Sciatic nerve (tissue), 2 donors: ENCODE data around the gene NME7. TPM values are rescaled to one million over a fixed set of nuclear protein-coding genes. Genes with fewer than 3 reads are reported as not detected.
"Not testable (repeated sequence)": the region's sequence is repeated elsewhere in the genome, so short reads cannot be mapped to it uniquely, and the experiment has no call there.

Experiments
- ATAC-seq: fragments of 200-7000 bp; cut with Tn5 transposase; one replicate; pipeline ENCODE4 v1.9.1; 2020; ENCODE audit warnings: mild to moderate bottlenecking, moderate library complexity
- DNase-seq: peaks from one replicate; pipeline ENCODE4 v3.0.0-alpha.2; 2020; ENCODE audit warnings: low spot score
- intact Hi-C: fragments of 100-400 bp; cut with DNase I; formaldehyde crosslinking; loops from one replicate; pipeline ENCODE4 v1.14.2; 2022
- total RNA-seq: library from RNA; stranded (reverse); fragmentation: NEBNext Ultra II Directional; extraction: Animal tissue kit (Norgen Biotek cat#: 25700); gene quantifications from one replicate; pipeline ENCODE4 v1.2.1, GENCODE V29; 2021
- donor health status: DM: no; HTN: no; CAD: no.
- donor health status: DM: no; HTN: no; CAD: no.

NME7 gene
- total RNA-seq, 1 donor from 2014 or later, result 15.9 TPM

DNA sequence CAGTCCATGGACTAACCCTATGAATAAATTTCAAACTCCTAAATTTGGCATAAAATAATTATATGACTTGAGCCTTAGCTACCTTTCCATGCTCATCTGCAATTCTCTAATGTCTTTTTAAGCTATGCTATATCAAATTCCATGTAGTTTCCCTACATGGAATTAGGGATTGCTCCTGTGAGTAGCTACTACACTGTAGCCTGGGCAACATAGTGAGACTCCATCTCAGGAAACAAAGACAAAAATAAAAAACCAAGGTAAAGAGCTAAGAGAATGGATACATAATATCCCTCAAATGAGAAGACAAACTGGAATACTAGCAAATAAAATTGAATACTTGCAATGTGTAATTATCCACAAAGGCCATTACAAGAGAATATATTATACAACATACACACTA is 223.6 kb downstream of the NME7 start:
- no peak for DNase-seq
- intact Hi-C loops, result no loop called here
- no peak for ATAC-seq

DNA sequence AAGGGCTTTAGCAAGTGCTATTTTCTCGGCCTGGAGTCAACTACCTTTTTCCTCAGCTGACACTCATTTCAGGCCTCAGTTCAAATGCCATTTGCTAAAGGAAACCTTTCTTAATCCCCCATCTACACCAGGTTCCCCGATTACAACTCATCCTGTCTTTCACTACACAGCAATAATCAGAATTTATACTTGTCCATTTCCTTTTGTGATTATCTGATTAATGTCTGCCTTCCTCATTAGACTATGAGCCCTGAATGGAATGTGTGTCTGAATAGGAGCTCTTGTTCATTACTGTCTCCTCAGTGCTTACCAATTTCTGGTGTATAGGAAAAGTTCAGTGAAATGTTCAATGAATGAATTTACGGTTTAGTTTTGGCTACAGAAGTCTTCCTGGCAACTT is 224.3 kb downstream of the NME7 start:
- DNase-seq (no peak), ATAC-seq (no peak)
- intact Hi-C loops, result no loop called here

DNA sequence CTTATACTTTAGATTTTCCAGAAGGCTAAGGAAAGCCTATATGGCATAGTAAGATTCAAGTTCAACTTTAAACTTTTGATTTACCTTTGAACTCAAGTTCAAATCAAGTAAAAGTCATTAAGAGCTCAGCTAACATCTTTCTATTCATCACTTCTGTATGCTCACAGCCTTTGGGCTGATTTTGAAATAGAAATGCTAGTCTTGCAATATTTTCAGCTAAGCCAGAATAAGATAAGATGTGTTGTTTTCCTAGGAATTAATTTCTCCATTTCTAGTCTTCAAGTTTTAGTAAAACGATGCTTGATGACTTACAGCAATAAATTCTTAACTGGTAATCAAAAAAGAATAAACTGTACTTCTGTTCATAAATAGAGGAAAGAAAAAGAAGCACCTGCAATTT is 225.5 kb downstream of the NME7 start:
- intact Hi-C loops, result no loop called here
- DNase-seq, result no peak
- no peak for ATAC-seq

DNA sequence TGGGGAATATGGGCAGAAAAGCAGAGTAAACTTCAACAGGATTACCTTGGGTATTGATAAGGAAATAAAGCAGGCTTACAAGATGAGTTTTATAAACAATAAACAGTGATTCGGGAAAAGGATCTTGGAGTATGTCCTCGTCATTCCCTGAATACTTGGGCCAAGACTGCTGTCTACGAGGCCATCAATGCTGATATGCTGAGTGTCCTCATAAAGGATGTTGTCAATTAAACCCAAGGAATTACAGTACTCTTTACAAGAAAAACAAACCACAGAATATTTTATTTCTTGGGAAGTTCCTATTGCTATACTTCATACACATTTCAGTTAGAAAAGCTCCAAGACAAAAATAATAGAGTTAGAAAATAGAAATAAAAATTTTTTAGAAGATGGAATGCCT is 226.2 kb downstream of the NME7 start:
- ATAC-seq (no peak), DNase-seq (no peak)
- intact Hi-C loops, result no loop called here

DNA sequence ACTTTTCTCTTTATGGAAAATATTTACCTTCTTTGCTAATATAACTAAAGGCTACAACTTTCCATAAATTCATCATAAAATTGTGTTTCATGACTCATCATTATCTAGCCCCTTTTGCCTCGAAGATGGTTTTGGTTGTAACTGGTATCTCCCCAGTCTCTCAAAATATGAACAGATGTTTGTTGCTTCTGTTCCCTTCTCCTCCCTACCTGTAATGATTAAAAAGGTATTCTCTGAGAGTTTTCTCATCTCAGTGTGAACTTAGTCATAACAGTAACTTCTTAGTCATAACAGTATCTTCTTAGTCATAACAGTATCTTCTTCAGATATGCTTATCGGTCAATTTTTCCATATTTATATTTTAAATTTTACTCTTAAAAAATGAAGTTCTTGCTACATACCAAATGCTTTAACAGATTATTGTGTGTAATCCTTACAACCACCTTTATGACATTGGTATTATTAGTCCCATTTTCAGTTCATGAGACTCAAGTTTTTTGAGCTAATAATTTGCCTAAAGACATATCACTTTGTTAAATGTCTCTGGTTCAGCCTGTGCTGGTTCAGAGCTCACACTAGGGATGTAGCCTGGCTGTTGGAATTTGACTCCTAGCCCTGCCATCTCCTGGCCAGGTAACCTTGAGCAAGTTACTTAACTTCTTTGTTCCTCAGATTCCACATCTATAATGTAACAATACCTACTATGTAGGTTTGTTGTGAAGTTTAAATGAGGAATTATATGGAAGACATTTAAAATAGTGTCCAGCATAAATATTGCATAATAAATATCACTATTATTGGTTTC is 228.5 kb downstream of the NME7 start:
- no peak for DNase-seq
- no peak for ATAC-seq
- intact Hi-C loops, result no loop called here

DNA sequence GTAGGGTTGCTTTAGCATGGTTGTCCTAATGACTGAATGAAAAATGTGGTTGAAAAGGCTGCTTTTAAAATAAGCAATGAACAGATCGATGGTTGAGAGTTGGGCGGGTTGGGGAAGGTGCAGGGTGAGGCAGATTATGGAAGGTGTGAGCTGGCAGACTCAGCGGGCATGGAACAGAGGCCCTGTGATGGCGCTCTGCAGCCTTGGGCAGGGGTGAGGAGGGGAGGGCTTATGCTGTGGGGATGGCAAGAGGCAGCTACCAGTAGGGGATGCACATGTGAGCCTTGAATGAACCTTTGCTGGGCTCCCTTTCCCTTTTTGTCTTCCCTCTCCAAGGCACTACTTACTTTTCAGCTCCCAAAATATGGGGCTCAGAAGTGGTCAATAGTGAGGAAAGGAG is 230.2 kb downstream of the NME7 start:
- intact Hi-C loops, result no loop called here
- no peak for ATAC-seq
- DNase-seq, result no peak

DNA sequence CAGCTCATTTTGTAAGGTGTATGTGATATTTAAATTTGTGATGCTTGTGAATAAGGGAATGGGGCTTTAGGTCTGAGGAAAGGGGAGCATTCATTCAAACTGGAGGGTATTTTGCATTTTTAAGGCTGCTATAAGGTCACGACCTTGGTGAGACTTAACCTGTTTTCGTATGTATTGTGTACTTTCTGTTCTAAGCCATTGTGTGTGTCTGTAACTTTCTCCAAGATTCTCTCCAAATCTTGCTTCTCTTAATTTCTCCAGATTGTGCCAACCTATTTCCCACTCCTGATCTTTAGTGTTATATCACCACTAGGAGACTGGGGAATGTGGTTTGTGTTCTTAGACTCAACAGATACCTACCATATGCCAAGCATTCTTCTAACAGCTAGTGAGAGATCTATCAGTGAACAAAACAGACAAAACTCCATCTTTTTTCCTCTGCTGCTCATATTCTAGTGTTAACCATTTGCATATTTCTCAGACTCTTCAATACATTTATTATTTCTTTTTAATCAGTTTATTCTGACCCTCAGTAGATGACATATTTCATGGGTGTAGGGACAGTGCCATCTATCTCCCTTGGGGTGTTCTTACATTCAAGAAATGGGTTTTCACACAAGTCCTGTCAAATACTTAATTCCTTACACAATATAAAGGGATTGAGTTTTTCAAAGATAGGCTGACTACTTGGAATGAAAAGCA is 233.6 kb downstream of the NME7 start:
- no peak for ATAC-seq
- intact Hi-C loops, result no loop called here
- no peak for DNase-seq

DNA sequence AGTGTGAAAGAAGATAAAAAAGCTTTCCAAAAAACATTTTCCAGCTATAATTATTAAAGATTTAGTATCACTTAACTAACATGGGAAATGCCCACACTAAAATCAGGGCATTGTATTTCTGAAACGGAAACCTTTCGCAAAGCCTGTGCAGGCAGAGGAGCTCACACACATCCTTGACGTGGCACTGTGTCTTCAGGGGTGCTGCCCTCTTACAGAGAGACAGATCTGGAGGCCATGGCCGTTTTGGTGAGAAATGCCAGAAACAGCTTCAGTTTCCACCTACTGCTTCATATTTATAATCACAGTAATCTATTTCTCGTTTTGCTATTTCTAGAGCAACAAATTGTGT is 234.4 kb downstream of the NME7 start:
- intact Hi-C loops, result no loop called here
- no peak for DNase-seq
- ATAC-seq, result no peak

DNA sequence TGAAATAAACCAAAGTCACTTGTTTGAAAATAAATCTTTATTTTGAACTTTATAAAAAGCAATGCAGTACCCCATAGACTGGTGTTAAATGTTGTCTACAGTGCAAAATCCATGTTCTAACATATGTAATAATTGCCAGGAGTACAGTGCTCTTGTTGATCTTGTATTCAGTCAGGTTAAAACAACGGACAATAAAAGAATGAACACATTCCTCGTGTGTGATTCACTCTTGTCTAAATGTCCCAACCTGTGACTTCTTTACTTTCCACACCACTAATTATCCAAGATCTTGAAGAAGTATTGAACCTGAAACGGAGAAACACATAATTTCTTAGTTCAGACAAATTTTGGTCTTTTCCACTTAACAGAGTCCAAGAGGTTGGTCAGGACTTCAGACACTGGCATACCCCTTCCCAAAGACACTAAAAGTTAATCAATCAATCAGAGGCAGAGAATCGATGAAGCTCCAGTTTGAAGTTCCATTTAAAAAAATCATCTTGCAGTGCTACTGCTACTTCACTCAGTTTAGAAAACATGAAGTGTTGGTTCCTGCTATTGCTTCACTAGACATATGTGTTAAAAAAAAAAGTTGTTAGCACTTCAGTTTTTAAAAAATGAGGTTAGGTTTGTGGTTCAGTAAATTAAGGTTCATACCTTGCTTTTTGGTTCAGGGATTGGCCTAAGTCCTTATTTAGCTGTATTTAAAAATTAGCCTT is 234.9 kb downstream of the NME7 start:
- intact Hi-C loops, result no loop called here
- DNase-seq (no peak), ATAC-seq (no peak)

DNA sequence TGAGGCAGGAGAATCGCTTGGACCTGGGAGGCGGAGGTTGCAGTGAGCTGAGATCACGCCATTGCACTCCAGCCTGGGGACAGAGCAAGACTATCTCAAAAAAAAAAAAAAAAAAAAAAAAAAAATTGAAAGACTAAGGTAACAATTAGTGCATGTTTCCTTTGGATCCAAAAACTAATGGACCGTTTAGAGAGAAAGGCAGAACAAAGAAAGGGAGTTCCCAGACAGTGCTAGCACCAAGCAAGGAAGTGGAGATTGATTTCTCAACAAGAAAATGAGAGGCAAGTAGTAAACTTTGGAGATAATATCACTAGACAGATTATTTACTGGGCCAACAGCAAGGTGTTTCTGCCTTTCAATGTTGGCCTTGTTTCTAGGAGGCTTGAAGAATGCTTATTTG is 236.9 kb downstream of the NME7 start:
- ATAC-seq, result no peak
- no peak for DNase-seq
- intact Hi-C loops, result no loop called here

DNA sequence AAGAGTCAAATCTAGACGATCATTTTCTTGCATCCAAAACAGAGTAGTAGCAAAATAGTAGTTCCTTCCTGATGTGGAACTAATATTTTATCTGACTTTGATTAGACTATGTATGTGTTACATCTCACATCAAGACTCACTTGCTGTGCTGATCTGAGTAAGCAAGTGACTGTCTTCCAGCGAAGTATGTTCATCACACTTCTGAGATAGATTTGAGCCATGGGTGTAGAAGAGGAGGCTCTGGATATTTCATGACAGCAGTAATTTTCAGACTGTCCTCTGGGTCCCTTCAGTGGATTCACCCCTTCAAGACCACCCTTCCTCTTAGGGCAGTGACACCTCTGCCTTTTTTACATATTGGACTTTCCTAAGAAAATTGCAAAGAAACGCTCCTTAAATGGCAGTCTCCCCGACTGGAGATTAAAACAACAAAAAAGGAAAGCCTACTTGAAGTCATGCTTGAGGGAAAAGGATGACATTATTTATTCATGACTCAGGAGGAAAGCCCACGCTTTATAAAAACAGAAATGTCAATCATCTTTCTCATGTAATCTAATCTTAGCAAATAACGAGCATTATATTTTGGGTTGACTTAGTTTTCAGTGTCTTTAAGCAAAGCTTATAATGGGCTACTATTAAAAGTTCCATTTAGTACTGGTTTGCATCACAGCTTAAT is 238.3 kb downstream of the NME7 start:
- DNase-seq (no peak), ATAC-seq (no peak)

DNA sequence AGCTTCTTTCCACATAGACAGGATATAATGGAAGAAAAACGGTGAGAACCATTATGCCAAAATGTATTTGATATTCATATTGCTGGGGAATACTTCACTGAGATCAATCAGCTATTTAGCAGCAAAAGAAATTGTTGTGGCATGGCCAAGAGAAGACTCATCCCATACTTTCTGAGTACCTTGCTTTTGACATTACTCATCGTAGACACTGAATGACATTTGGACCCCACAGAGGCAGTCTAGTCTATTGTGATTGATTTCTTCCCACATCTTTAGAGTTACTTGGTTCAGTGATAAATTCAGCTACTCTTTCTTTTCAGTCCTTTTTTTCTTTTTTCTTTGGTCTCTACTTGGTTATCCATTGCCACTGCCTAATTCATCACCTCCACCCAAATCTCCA is 239.0 kb downstream of the NME7 start:
- no peak for ATAC-seq
- intact Hi-C loops, result no loop called here

More for the DNA sequence above, 238.3 kb downstream of the NME7 start:
- intact Hi-C loops, result no loop called here

DNA sequence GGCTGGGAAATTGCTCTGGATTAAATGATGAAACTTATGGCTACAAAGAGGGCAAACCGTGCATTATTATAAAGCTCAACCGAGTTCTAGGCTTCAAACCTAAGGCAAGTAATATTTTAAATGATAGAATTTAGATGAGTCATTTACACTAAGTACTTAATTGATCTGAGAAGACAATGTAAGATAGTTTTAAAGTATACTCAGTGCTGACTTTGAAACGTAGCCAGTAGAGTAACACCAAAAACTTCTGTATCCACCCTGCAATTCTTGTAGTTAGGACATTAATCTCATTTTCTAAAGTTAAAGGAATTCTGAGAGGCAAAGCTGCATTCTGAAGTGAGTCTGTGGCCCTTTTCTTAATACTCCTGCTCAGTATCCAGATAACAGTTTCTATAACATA is 240.3 kb downstream of the NME7 start:
- DNase-seq (no peak), ATAC-seq (no peak)
- intact Hi-C loops, result no loop called here

More for the DNA sequence above, 239.0 kb downstream of the NME7 start:
- no peak for DNase-seq

DNA sequence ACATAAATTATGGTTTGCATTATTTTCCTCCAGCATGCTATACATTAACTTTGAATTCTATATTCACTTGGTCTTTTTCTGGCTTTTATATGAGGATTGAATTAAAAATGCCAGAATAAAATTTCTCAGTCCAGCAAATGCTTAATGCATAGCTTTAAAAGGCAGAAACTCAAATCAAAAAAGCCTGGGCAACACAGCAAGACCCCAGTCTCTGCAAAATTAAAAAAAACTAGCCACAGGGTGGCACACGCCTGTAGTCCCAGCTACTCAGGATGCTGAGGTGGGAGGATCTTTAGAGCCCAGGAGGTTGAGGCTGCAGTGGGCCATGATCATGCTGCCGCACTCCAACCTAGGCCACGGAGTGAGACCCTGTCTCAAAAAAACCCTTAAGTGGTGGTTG is 241.3 kb downstream of the NME7 start:
- DNase-seq (no peak), ATAC-seq (no peak)
- intact Hi-C loops, result no loop called here

DNA sequence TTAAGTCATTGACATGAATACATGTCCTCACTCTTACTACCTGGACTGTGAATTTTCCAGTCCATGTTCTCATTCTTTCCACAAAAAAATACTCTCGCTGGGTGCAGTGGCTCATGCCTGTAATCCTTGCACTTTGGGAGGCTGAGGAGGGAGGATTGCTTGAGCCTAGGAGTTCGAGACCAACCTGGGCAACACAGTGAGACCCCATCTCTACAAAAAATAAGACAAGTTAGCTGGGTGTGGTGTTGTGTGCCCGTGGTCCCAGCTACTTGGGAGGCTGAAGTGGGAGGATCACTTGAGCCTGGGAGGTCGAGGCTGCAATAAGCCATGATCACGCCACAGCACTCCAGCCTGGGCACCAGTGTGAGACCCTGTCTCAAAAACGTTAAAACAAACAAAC is 242.0 kb downstream of the NME7 start:
- DNase-seq, ATAC-seq, intact Hi-C loops: not testable (repeated sequence)

DNA sequence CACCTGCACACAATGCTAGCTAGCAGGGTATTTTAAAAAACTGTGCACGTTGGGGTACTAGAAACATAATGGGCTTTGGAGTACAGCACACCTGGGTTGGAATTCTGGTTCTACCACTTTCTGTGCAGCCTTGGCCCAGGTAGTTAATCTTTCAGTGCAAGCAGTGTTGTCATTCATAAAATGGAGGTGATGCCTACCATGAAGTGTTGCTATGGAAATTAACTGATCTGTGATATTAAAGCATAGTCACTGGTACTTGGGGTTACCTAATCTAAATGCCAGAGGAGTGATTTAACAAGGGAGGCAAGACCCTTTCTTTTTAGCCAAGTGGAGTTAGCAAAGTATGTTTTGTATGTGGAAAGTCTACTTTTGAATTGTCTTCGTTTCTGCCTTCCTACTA is 243.1 kb downstream of the NME7 start:
- ATAC-seq, result no peak
- no peak for DNase-seq
- intact Hi-C loops, result no loop called here

DNA sequence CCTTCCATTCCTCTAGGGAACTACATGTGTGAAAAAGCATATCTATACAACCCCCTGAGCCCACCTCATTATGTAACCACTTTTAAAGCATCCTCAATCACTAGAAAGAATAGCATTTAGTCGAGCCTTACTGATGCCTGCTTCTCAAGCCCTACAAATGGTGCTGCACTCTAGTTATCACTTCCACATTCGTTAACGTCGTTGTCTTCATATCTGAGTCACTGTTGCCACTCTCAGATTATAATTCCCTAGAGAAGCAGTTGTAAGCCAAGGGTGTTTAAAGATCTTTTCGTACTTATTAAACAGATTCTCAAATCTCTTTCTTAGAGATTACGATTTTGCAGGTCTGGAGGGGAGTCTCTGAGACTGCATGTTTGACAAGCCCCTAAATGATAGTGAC is 244.6 kb downstream of the NME7 start:
- no peak for DNase-seq
- intact Hi-C loops, result no loop called here
- no peak for ATAC-seq

DNA sequence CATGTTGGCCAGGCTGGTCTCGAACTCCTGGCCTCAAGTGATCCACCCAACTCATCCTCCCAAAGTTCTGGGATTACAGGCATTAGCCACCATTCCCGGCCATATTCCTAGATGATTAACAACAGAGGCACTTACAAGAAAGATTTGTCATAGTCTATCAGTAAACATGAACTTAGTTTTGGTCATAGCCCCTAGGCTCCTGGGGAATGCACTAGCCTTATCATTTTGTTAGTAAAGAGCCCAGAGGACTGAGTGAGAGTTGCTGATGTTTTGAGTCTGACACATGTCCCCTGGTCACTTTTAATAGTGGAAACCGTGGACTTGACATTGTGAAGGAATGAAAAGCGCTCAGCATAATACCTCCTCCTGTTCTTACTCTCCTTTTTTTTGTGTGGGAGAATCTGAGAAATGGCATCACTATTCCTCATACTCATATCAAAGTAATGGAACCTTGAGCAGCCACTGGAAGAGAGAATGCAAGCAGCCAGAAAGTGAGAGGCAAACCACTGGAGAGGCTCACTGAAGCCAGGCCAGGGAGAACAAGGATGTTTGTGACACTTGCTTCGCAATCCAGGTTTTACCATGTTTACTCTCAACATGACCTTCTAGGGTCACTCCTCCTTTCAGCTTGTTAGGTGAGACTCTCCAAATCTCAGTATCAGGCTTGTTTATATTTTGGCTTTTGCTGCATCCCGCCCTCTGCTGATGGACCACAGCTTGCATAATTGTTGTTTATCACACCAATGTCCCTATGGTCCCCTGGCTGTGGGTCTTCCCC is 246.3 kb downstream of the NME7 start:
- ATAC-seq (no peak), DNase-seq (no peak)
- intact Hi-C loops, result no loop called here

DNA sequence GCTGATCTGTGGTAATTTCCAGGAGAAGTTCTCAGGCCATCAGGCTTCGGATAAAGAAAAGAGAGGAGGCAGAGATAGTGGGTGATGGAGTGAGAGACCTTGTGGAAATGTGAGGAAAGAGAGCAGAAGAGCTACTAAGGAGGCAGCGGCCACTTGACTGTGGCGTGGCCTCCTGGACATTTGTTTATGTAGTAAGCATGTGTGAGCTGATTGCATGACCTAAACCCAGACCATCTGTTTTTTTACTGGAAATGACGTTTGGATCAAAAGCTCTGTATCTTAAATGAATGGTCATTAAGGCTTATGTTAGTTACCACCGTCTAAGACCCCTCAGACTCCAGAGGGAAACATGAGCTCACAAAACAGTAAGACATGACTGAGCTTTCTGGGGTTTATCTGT is 247.5 kb downstream of the NME7 start:
- intact Hi-C loops, result no loop called here
- no peak for ATAC-seq
- no peak for DNase-seq
